Measurements from ENCODE around the gene MACROD2.

DNA sequence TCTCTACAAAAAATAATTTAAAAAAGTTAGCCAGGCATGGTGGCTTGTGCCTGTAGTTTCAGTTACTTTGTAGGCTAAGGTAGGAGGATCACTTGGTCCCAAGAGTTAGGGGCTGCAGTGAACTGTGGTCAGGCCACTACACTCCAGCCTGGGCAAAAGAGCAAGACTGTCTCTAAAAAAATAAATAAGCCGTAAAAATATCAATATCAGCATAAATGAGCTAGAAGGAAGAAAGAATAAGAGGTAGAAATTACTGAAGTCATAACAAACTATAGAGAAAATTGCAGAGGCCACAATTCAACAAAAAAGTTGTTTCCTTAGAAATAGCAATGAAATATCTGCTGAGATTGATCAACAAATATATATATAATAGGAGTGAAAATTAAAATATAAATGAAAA, 1169.4 kb downstream of the MACROD2 start:
- no peak for TF ChIP-seq FOXA1 (IDR thresholded peaks at IDR 0.05)
- TF ChIP-seq, protein P1, sequence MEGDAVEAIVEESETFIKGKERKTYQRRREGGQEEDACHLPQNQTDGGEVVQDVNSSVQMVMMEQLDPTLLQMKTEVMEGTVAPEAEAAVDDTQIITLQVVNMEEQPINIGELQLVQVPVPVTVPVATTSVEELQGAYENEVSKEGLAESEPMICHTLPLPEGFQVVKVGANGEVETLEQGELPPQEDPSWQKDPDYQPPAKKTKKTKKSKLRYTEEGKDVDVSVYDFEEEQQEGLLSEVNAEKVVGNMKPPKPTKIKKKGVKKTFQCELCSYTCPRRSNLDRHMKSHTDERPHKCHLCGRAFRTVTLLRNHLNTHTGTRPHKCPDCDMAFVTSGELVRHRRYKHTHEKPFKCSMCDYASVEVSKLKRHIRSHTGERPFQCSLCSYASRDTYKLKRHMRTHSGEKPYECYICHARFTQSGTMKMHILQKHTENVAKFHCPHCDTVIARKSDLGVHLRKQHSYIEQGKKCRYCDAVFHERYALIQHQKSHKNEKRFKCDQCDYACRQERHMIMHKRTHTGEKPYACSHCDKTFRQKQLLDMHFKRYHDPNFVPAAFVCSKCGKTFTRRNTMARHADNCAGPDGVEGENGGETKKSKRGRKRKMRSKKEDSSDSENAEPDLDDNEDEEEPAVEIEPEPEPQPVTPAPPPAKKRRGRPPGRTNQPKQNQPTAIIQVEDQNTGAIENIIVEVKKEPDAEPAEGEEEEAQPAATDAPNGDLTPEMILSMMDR (IDR thresholded peaks at IDR 0.05; ENCODE audit: low read depth, low read length, missing input control): no peak
- TF ChIP-seq GABPA (IDR thresholded peaks at IDR 0.05 in 1 of 2, conservative IDR thresholded peaks at IDR 0.05 in 1 of 2): no peak

Data from liver (tissue), 3 donors.